NCI-H345 (cell line): ENCODE results near the gene HORMAD2.

Source experiments
- DNase-seq: peaks from one replicate; lab custom pipeline; 2025; lab: John Stamatoyannopoulos, UW

HORMAD2 gene

GRCh38 chr22:30169002-30169401 is 88.7 kb downstream of the HORMAD2 start:
- no peak for DNase-seq

GRCh38 chr22:30170129-30170528 is 89.9 kb downstream of the HORMAD2 start:
- no peak for DNase-seq

- DNase-seq, result no peak
These were observed 90.7 kb downstream of the HORMAD2 start for GRCh38 chr22:30171008-30171407.

GRCh38 chr22:30175690-30176288 is 95.5 kb downstream of the HORMAD2 start:
- no peak for DNase-seq

GRCh38 chr22:30176431-30176830 is 96.2 kb downstream of the HORMAD2 start:
- DNase-seq, result no peak

GRCh38 chr22:30178181-30179126 is 98.2 kb downstream of the HORMAD2 start:
- no peak for DNase-seq

GRCh38 chr22:30180616-30181015 is 100.4 kb downstream of the HORMAD2 start:
- no peak for DNase-seq

- no peak for DNase-seq
These were observed 101.4 kb downstream of the HORMAD2 start for GRCh38 chr22:30181459-30182349.

- no peak for DNase-seq
These were observed 102.1 kb downstream of the HORMAD2 start for GRCh38 chr22:30182350-30182745.

- DNase-seq, result no peak
These were observed 102.6 kb downstream of the HORMAD2 start for GRCh38 chr22:30182815-30183214.

GRCh38 chr22:30183271-30183670 is 103.0 kb downstream of the HORMAD2 start:
- no peak for DNase-seq

- no peak for DNase-seq
These were observed 103.6 kb downstream of the HORMAD2 start for GRCh38 chr22:30183861-30184278.

GRCh38 chr22:30185129-30185528 is 104.9 kb downstream of the HORMAD2 start:
- DNase-seq, result no peak

- no peak for DNase-seq
These were observed 105.3 kb downstream of the HORMAD2 start for GRCh38 chr22:30185549-30185948.

- DNase-seq, result no peak
These were observed 105.8 kb downstream of the HORMAD2 start for GRCh38 chr22:30186041-30186440.

- no peak for DNase-seq
These were observed 106.2 kb downstream of the HORMAD2 start for GRCh38 chr22:30186510-30186909.

- DNase-seq, result no peak
These were observed 106.8 kb downstream of the HORMAD2 start for GRCh38 chr22:30187094-30187493.

GRCh38 chr22:30187529-30188407 is 107.5 kb downstream of the HORMAD2 start:
- no peak for DNase-seq

- DNase-seq, result no peak
These were observed 108.6 kb downstream of the HORMAD2 start for GRCh38 chr22:30188911-30189310.

GRCh38 chr22:30190574-30190973 is 110.3 kb downstream of the HORMAD2 start:
- DNase-seq, result no peak

- DNase-seq, result no peak
These were observed 110.9 kb downstream of the HORMAD2 start for GRCh38 chr22:30191040-30191701.
